GM12878 (cell line): ENCODE measurements around the gene KIAA0319L.

Experiments
- BRCA1 ChIP-seq: IDR thresholded peaks from 2 replicates; pipeline ENCODE4 v1.6.1; 2011; ENCODE audit warnings: low read depth, low read length, improper control_type of control experiment
- CREM ChIP-seq: IDR thresholded peaks from 2 replicates; pipeline ENCODE4 v1.6.1; 2014; ENCODE audit warnings: antibody characterized with exemption, low read depth
- CTCF ChIP-seq, 3 experiments: IDR thresholded peaks in 2 of 3; conservative IDR thresholded peaks in 1 of 3; 2 replicates each; pipeline ENCODE4 v1.5.1; 2011; ENCODE audit warnings: low read depth in 3 of 3, low read length in 3 of 3, mild to moderate bottlenecking in 3 of 3, control low read depth in 2 of 3, moderate library complexity in 2 of 3, inconsistent platforms in 1 of 3, mixed read lengths in 1 of 3; ENCODE audit not compliant: control insufficient read depth in 2 of 3, insufficient read depth in 1 of 3; ENCODE audit errors: extremely low read depth in 1 of 3
- E2F4 ChIP-seq: IDR thresholded peaks from 2 replicates; pipeline ENCODE4 v1.6.1; 2012; ENCODE audit warnings: low read depth, low read length, improper control_type of control experiment
- ETV6 ChIP-seq, 2 experiments: fragments of 450-650 bp in 1 of 2; IDR thresholded peaks in 1 of 2; conservative IDR thresholded peaks in 1 of 2; 2 replicates each; pipeline ENCODE4 v1.6.1; 2014; ENCODE audit warnings: antibody characterized with exemption in 1 of 2, borderline replicate concordance in 1 of 2, low read depth in 1 of 2, mild to moderate bottlenecking in 1 of 2, moderate library complexity in 1 of 2
- EZH2 ChIP-seq: IDR thresholded peaks from 2 replicates; pipeline ENCODE4 v1.6.1; 2012; ENCODE audit warnings: low read depth, mild to moderate bottlenecking, control low read depth, inconsistent platforms, low read length, borderline replicate concordance; ENCODE audit not compliant: control insufficient read depth
- NRF1 ChIP-seq: conservative IDR thresholded peaks from 2 replicates; pipeline ENCODE4 v1.6.1; 2011; ENCODE audit warnings: mild to moderate bottlenecking, low read depth, low read length, improper control_type of control experiment
- POLR2A ChIP-seq: IDR thresholded peaks from 2 replicates; pipeline ENCODE4 v1.6.1; 2011; ENCODE audit warnings: low read depth, mild to moderate bottlenecking, low read length
- POLR2AphosphoS5 ChIP-seq: IDR thresholded peaks from 2 replicates; pipeline ENCODE4 v1.6.1; 2011; ENCODE audit warnings: mild to moderate bottlenecking, low read length, inconsistent platforms
- SRF ChIP-seq, 2 experiments: IDR thresholded peaks; 2 replicates each; pipeline ENCODE4 v1.6.1; 2011; ENCODE audit warnings: low read depth in 2 of 2, low read length in 2 of 2, mild to moderate bottlenecking in 1 of 2, moderate library complexity in 1 of 2
- TARDBP ChIP-seq: IDR thresholded peaks from 2 replicates; pipeline ENCODE4 v1.6.1; 2016; ENCODE audit warnings: borderline replicate concordance
- YY1 ChIP-seq: IDR thresholded peaks from 2 replicates; pipeline ENCODE4 v1.6.1; 2011; ENCODE audit warnings: low read depth, mild to moderate bottlenecking, low read length

GRCh38 chr1:35505911-35506798 is 51.0 kb downstream of the KIAA0319L start:
- TF ChIP-seq YY1 (no peak; the same call in 1 of the 2 replicates), CTCF (IDR thresholded peaks at IDR 0.05 in 2 of 3, conservative IDR thresholded peaks at IDR 0.05 in 1 of 3; ENCODE audit: control insufficient read depth in 2 of 3, extremely low read depth in 1 of 3, insufficient read depth in 1 of 3, low read depth in 3 of 3, low read length in 3 of 3) (no peak; a peak in 2 of 6 replicates), CREM (peak; percentile 5; the same call in 1 of the 2 replicates), E2F4 (no peak), TARDBP (no peak), EZH2 (no peak), ETV6 (conservative IDR thresholded peaks at IDR 0.05 in 1 of 2, IDR thresholded peaks at IDR 0.05 in 1 of 2; ENCODE audit: borderline replicate concordance in 1 of 2, low read depth in 1 of 2) (0 out of 4 replicates have a peak, but pooled peaks of 1 of the 2 experiments have one; percentile 36), SRF (IDR thresholded peaks at IDR 0.05; ENCODE audit: low read depth in 2 of 2, low read length in 2 of 2) (no peak), NRF1 (no peak), POLR2A (no peak; the same call in 1 of the 2 replicates), POLR2AphosphoS5 (no peak; the same call in 1 of the 2 replicates), BRCA1 (no peak)
